T47D (cell line): ENCODE data around the gene EFTUD2.
"Not testable (repeated sequence)": the region's sequence is repeated elsewhere in the genome, so short reads cannot be mapped to it uniquely, and the experiment has no call there.

Source experiments
- DNase-seq, 2 experiments: peaks; one replicate each; pipeline versions ENCODE4 v3.0.0 to v3.0.0-alpha.2; 2011 to 2012; ENCODE audit warnings: low read depth in 1 of 2, low spot score in 1 of 2
- JUND ChIP-seq: IDR thresholded peaks from 2 replicates; pipeline ENCODE4 v1.6.1; 2012; ENCODE audit warnings: low read depth
- in situ Hi-C: cut with HindIII; loops from 2 replicates; pipeline ENCODE4 v1.10.0; 2016; ENCODE audit warnings: low sequenced_read_pairs, low pct_unique_long_range_greater_than_20kb

EFTUD2 gene

GRCh38 chr17:44899074-44899782 is at the start of gene EFTUD2:
Gene EFTUD2, minus strand, starts transcription at chr17:44899445. Its CDS starts 4,924 bp downstream, at chr17:44894521.
- peak; percentile 91 to 92 for DNase-seq
- in situ Hi-C loops: no loop called here
- no peak for TF ChIP-seq JUND

GRCh38 chr17:44948315-44948795 is 49.1 kb upstream of the EFTUD2 start:
- in situ Hi-C loops: no loop called here
- no peak for DNase-seq
- TF ChIP-seq JUND: no peak

GRCh38 chr17:44947461-44948314 is 48.4 kb upstream of the EFTUD2 start, which contains the start of gene KIF18B:
Gene KIF18B, minus strand, starts transcription at chr17:44947773. Its CDS starts 11,429 bp downstream, at chr17:44936344.
- no peak for TF ChIP-seq JUND
- in situ Hi-C loops: no loop called here
- peak; percentile 99 to 100 for DNase-seq

- DNase-seq: not testable (repeated sequence)
These were observed 46.4 kb upstream of the EFTUD2 start for GRCh38 chr17:44945652-44946051.

GRCh38 chr17:44942456-44942855 is 43.2 kb upstream of the EFTUD2 start:
- DNase-seq: no peak
- in situ Hi-C loops: no loop called here
- TF ChIP-seq JUND: no peak

More at GRCh38 chr17:44945652-44946051, 46.4 kb upstream of the EFTUD2 start:
- in situ Hi-C loops: not testable (repeated sequence)

- DNase-seq: peak; percentile 60 to 86
- in situ Hi-C loops: no loop called here
- TF ChIP-seq JUND: no peak
These were observed 42.6 kb upstream of the EFTUD2 start for GRCh38 chr17:44941712-44942331.

- no peak for TF ChIP-seq JUND
- DNase-seq: no peak
- in situ Hi-C loops: no loop called here
These were observed 41.5 kb upstream of the EFTUD2 start for GRCh38 chr17:44940768-44941167.

- DNase-seq: peak; percentile 53 to 71
- in situ Hi-C loops: no loop called here
- no peak for TF ChIP-seq JUND
These were observed 41.1 kb upstream of the EFTUD2 start for GRCh38 chr17:44940317-44940716.

GRCh38 chr17:44935116-44935515 is 35.9 kb upstream of the EFTUD2 start:
- TF ChIP-seq JUND: no peak
- in situ Hi-C loops: no loop called here
- no peak for DNase-seq

- no peak for TF ChIP-seq JUND
- in situ Hi-C loops: no loop called here
- DNase-seq: no peak
These were observed 35.5 kb upstream of the EFTUD2 start for GRCh38 chr17:44934745-44935105.

GRCh38 chr17:44933824-44934744 is 34.8 kb upstream of the EFTUD2 start:
- no peak for TF ChIP-seq JUND
- in situ Hi-C loops: no loop called here

GRCh38 chr17:44932787-44933097 is 33.5 kb upstream of the EFTUD2 start:
- in situ Hi-C loops: no loop called here
- no peak for DNase-seq
- no peak for TF ChIP-seq JUND

More at GRCh38 chr17:44933824-44934744, 34.8 kb upstream of the EFTUD2 start:
- no peak for DNase-seq
